Ascending aorta (tissue), 2 donors: ENCODE results near the gene NR0B2. TPM values are rescaled to one million over a fixed set of nuclear protein-coding genes. Genes with fewer than 3 reads are reported as not detected.

ENCODE experiments used
- DNase-seq, 2 donors: peaks; one replicate each; pipeline ENCODE4 v3.0.0-alpha.2; 2019; ENCODE audit warnings: low spot score in 2 of 2
- H3K27ac ChIP-seq, 2 donors: fragments of 200-600 bp; sonication (generic); one replicate each; pipeline ENCODE4 v1.5.1; 2016 to 2017; ENCODE audit warnings: mild to moderate bottlenecking in 1 of 2
- H3K27me3 ChIP-seq: fragments of 200-600 bp; sonication (generic); one replicate; pipeline ENCODE4 v1.5.1; 2017
- H3K36me3 ChIP-seq, 2 donors: fragments of 200-600 bp; sonication (generic); one replicate each; pipeline ENCODE4 v1.5.1; 2016
- H3K4me1 ChIP-seq, 2 donors: fragments of 200-600 bp; sonication (generic); one replicate each; pipeline ENCODE4 v1.5.1; 2016 to 2017; ENCODE audit warnings: mild to moderate bottlenecking in 1 of 2
- H3K4me3 ChIP-seq, 2 donors: fragments of 200-600 bp; sonication (generic); one replicate each; pipeline ENCODE4 v1.5.1; 2016 to 2017; ENCODE audit warnings: mild to moderate bottlenecking in 1 of 2
- H3K9me3 ChIP-seq, 2 donors: fragments of 200-600 bp; sonication (generic); one replicate each; pipeline ENCODE4 v1.5.1; 2016
- CTCF ChIP-seq, 3 experiments: fragments of 200-600 bp in 2 of 3; fragments of 450-650 bp in 1 of 3; sonication (generic) in 2 of 3; IDR thresholded peaks; one replicate each; pipeline ENCODE4 v1.5.1; 2016 to 2019; ENCODE audit warnings: antibody characterized with exemption in 3 of 3, mild to moderate bottlenecking in 1 of 3, moderate library complexity in 1 of 3
- intact Hi-C: fragments of 100-400 bp; cut with DNase I; formaldehyde crosslinking; loops from one replicate; pipeline ENCODE4 v1.15.1; 2023
- total RNA-seq: library from RNA; depleted of rRNA; stranded (reverse); fragments of >200 nt; gene quantifications from one replicate; pipeline ENCODE4 v1.1.0, GENCODE V29; 2016

NR0B2 gene
- total RNA-seq, 1 donor from 2014 or later = not detected

- no peaks in the 10 kb centered on the region for H3K9me3 ChIP-seq
- H3K27me3 ChIP-seq = no peaks in the 10 kb centered on the region
- no peaks in the 10 kb centered on the region for H3K4me1 ChIP-seq
- H3K4me3 ChIP-seq = no peak overlapping the region
- intact Hi-C loops = no loop called here
- no peak for DNase-seq
- H3K36me3 ChIP-seq = peaks cover 61% of the 10 kb centered on the region in 2 donors
- TF ChIP-seq CTCF (IDR thresholded peaks at IDR 0.05) = no peak
- no peak overlapping the region for H3K27ac ChIP-seq
Measured at GRCh38 chr1:26945138-26945537, 31.4 kb upstream of the NR0B2 start.

- DNase-seq = no peak
- Histone ChIP-seq H3K4me3 (no peak overlapping the region), H3K27ac (no peak overlapping the region), H3K9me3 (no peaks in the 10 kb centered on the region), H3K36me3 (peaks cover 61 to 66% of the 10 kb centered on the region in 2 donors), H3K27me3 (no peaks in the 10 kb centered on the region), H3K4me1 (no peaks in the 10 kb centered on the region)
- intact Hi-C loops = no loop called here
- TF ChIP-seq CTCF (IDR thresholded peaks at IDR 0.05) = no peak
Measured at GRCh38 chr1:26942656-26943055, 28.9 kb upstream of the NR0B2 start.

GRCh38 chr1:26941311-26941710 lies 27.5 kb upstream of the NR0B2 start:
- Histone ChIP-seq H3K27ac (no peak overlapping the region), H3K9me3 (no peaks in the 10 kb centered on the region), H3K27me3 (no peaks in the 10 kb centered on the region), H3K4me1 (no peaks in the 10 kb centered on the region), H3K36me3 (peaks cover 53 to 62% of the 10 kb centered on the region in 2 donors), H3K4me3 (no peak overlapping the region)
- no peak for DNase-seq
- no peak for TF ChIP-seq CTCF (IDR thresholded peaks at IDR 0.05)
- intact Hi-C loops = no loop called here

- no peak for TF ChIP-seq CTCF (IDR thresholded peaks at IDR 0.05)
- DNase-seq = no peak
Measured at GRCh38 chr1:26938659-26939025, 24.9 kb upstream of the NR0B2 start.

GRCh38 chr1:26938004-26938658 lies 24.4 kb upstream of the NR0B2 start:
- intact Hi-C loops = no loop called here
- Histone ChIP-seq H3K4me3 (no peak overlapping the region), H3K4me1 (no peaks in the 10 kb centered on the region), H3K9me3 (no peaks in the 10 kb centered on the region), H3K27me3 (no peaks in the 10 kb centered on the region), H3K36me3 (peaks cover 29 to 39% of the 10 kb centered on the region in 2 donors), H3K27ac (no peak overlapping the region)
- no peak for TF ChIP-seq CTCF (IDR thresholded peaks at IDR 0.05)
- no peak for DNase-seq

More at GRCh38 chr1:26938659-26939025, 24.9 kb upstream of the NR0B2 start:
- H3K27me3 ChIP-seq = no peaks in the 10 kb centered on the region
- intact Hi-C loops = no loop called here
- H3K27ac ChIP-seq = no peak overlapping the region
- H3K36me3 ChIP-seq = peaks cover 34 to 44% of the 10 kb centered on the region in 2 donors
- H3K4me3 ChIP-seq = no peak overlapping the region
- H3K9me3 ChIP-seq = no peaks in the 10 kb centered on the region
- H3K4me1 ChIP-seq = no peaks in the 10 kb centered on the region

- H3K27me3 ChIP-seq = no peaks in the 10 kb centered on the region
- peaks cover 24 to 32% of the 10 kb centered on the region in 2 donors for H3K36me3 ChIP-seq
- H3K9me3 ChIP-seq = no peaks in the 10 kb centered on the region
- H3K4me1 ChIP-seq = no peaks in the 10 kb centered on the region
- no peak for DNase-seq
- no peak overlapping the region for H3K4me3 ChIP-seq
- no peak for TF ChIP-seq CTCF (IDR thresholded peaks at IDR 0.05)
- intact Hi-C loops = no loop called here
- H3K27ac ChIP-seq = no peak overlapping the region
Measured at GRCh38 chr1:26936823-26937222, 23.0 kb upstream of the NR0B2 start.
